NB4 (cell line): ENCODE measurements around the gene KLF6.

Experiments
- MAX ChIP-seq: IDR thresholded peaks from 2 replicates; pipeline ENCODE4 v1.6.1; 2011; ENCODE audit warnings: low read depth, low read length
- POLR2A ChIP-seq: IDR thresholded peaks from 2 replicates; pipeline ENCODE4 v1.6.1; 2011; ENCODE audit warnings: mild to moderate bottlenecking; ENCODE audit not compliant: insufficient read length; ENCODE audit errors: extremely low read depth
- TF ChIP-seq, protein P1 (sequence below): IDR thresholded peaks from one replicate; pipeline ENCODE4 v1.5.1; 2012; ENCODE audit warnings: low read depth, low read length

GRCh38 chr10:3816995-3817394, 32.0 kb upstream of the KLF6 start:
- TF ChIP-seq, protein P1, sequence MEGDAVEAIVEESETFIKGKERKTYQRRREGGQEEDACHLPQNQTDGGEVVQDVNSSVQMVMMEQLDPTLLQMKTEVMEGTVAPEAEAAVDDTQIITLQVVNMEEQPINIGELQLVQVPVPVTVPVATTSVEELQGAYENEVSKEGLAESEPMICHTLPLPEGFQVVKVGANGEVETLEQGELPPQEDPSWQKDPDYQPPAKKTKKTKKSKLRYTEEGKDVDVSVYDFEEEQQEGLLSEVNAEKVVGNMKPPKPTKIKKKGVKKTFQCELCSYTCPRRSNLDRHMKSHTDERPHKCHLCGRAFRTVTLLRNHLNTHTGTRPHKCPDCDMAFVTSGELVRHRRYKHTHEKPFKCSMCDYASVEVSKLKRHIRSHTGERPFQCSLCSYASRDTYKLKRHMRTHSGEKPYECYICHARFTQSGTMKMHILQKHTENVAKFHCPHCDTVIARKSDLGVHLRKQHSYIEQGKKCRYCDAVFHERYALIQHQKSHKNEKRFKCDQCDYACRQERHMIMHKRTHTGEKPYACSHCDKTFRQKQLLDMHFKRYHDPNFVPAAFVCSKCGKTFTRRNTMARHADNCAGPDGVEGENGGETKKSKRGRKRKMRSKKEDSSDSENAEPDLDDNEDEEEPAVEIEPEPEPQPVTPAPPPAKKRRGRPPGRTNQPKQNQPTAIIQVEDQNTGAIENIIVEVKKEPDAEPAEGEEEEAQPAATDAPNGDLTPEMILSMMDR = no peak
- TF ChIP-seq POLR2A = no peak
- TF ChIP-seq MAX = no peak
